Endodermal cell (in vitro differentiated cells): ENCODE data around the gene EMILIN2. TPM values are rescaled to one million over a fixed set of nuclear protein-coding genes. Genes with fewer than 3 reads are reported as not detected.
A peak's percentile ranks its signal among the peaks of the same experiment; 100 is the strongest.

ENCODE experiments used
- DNase-seq: peaks from one replicate; pipeline ENCODE4 v3.0.0-alpha.2; 2017
- H3K27ac ChIP-seq: 2 replicates; pipeline ENCODE4 v1.5.1; 2013; ENCODE audit warnings: mild to moderate bottlenecking, low read depth, low read length, moderate library complexity
- H3K27me3 ChIP-seq: 2 replicates; pipeline ENCODE4 v1.6.1; 2013; ENCODE audit warnings: mild to moderate bottlenecking, low read length, moderate library complexity; ENCODE audit not compliant: insufficient read depth, control insufficient read depth, poor library complexity, severe bottlenecking
- H3K36me3 ChIP-seq: 2 replicates; pipeline ENCODE4 v1.7.0; 2013; ENCODE audit warnings: mild to moderate bottlenecking, low read length, moderate library complexity; ENCODE audit not compliant: control insufficient read depth, insufficient read depth
- H3K4me1 ChIP-seq: one replicate; pipeline ENCODE4 v1.7.0; 2013; ENCODE audit warnings: low read length; ENCODE audit not compliant: control insufficient read depth, insufficient read depth
- H3K4me3 ChIP-seq: 2 replicates; pipeline ENCODE4 v1.5.1; 2013; ENCODE audit warnings: mild to moderate bottlenecking, low read length, moderate library complexity
- H3K9ac ChIP-seq: 2 replicates; pipeline ENCODE4 v1.6.1; 2013; ENCODE audit warnings: mild to moderate bottlenecking, low read length, moderate library complexity; ENCODE audit not compliant: poor library complexity, severe bottlenecking; ENCODE audit errors: extremely low read depth
- H3K9me3 ChIP-seq: 2 replicates; pipeline ENCODE4 v1.6.1; 2013; ENCODE audit warnings: mild to moderate bottlenecking, low read length, moderate library complexity; ENCODE audit not compliant: control insufficient read depth
- H3K27ac Mint-ChIP-seq: 2 replicates; pipeline ENCODE4 v1.8.0; 2020; ENCODE audit warnings: mixed read lengths
- H3K27me3 Mint-ChIP-seq: 2 replicates; pipeline ENCODE4 v1.8.0; 2021; ENCODE audit warnings: mild to moderate bottlenecking, mixed read lengths; ENCODE audit not compliant: insufficient read depth
- H3K36me3 Mint-ChIP-seq: 2 replicates; pipeline ENCODE4 v1.8.0; 2020; ENCODE audit warnings: low read depth, mixed read lengths
- H3K4me1 Mint-ChIP-seq: 2 replicates; pipeline ENCODE4 v1.8.0; 2020; ENCODE audit warnings: mixed read lengths
- H3K4me3 Mint-ChIP-seq: 2 replicates; pipeline ENCODE4 v1.8.0; 2020; ENCODE audit warnings: mild to moderate bottlenecking, moderate library complexity, mixed read lengths
- H3K9me3 Mint-ChIP-seq: 2 replicates; pipeline ENCODE4 v1.8.0; 2020; ENCODE audit warnings: mild to moderate bottlenecking, mixed read lengths
- WGBS, 2 experiments: methylation state at CpG; one replicate each; pipeline versions ENCODE4 v1.1.5 to v1.1.7; 2013; ENCODE audit warnings: missing lambda C conversion rate in 2 of 2, mixed read lengths in 1 of 2; ENCODE audit not compliant: insufficient coverage in 1 of 2, insufficient read length in 1 of 2; 5-methylcytosine and 5-hydroxymethylcytosine counted together
- total RNA-seq, 2 donors: library from RNA; stranded (reverse); fragmentation: NEBNext Ultra II Directional in 1 of 2; extraction: Animal tissue kit (Norgen Biotek cat#: 25700) in 1 of 2; gene quantifications; 2 replicates in 1 of 2; 3 replicates in 1 of 2; pipeline ENCODE4 v1.2.1, GENCODE V29; 2021
- TF ChIP-seq, protein P1 (sequence below): fragments of 200-600 bp; sonication (generic); conservative IDR thresholded peaks from 2 replicates; pipeline ENCODE4 v1.5.0; 2021; ENCODE audit warnings: antibody characterized with exemption, mild to moderate bottlenecking

Gene EMILIN2
- total RNA-seq, 2 donors from 2014 or later: 14.2 to 16.8 TPM

DNA sequence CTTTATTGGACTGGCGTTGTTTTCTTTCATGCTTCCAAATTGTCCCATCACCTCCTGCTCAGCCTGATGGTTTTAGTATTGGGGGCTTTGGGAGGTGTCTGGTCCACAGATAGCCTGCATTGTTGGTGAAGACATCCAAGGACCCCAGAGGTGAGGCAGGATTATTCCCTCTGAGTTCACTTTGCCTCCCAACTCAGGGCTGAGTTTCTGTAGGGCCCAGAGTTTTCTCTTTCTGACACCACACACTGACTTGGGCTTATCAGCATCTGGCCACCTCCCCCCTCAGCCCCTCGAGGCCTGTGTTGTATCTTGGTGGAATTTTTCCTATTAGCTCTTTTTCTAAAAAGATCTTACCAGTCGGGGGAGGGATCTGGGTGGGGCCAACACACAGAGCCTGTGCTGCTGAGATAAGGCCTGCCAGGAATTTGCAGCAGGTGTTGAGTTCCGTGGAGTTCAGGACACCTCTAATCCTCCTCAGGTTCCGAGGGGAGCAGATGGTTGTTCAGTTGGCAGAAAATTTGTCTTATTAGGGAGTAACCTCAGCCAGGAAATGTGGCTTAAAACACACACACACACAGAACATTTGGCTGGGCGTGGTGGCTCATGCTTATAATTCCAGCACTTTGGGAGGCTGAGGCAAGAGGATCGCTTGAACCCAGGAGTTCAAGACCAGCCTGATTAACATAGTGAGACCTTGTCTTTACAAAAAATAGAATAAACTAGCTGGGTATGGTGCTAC lies 7.3 kb downstream of the EMILIN2 start:
- no peaks in the 10 kb centered on the region for H3K9me3 Mint-ChIP-seq
- H3K36me3 ChIP-seq: no peaks in the 10 kb centered on the region
- no peak overlapping the region for H3K27ac Mint-ChIP-seq
- H3K4me3 Mint-ChIP-seq: no peak overlapping the region
- DNase-seq: peak; percentile 66
- no peak overlapping the region for H3K27ac ChIP-seq
- H3K36me3 Mint-ChIP-seq: no peaks in the 10 kb centered on the region
- peaks cover 2% of the 10 kb centered on the region for H3K9me3 ChIP-seq
- H3K4me3 ChIP-seq: no peak overlapping the region
- H3K27me3 Mint-ChIP-seq: peaks cover 26% of the 10 kb centered on the region
- TF ChIP-seq, protein P1, sequence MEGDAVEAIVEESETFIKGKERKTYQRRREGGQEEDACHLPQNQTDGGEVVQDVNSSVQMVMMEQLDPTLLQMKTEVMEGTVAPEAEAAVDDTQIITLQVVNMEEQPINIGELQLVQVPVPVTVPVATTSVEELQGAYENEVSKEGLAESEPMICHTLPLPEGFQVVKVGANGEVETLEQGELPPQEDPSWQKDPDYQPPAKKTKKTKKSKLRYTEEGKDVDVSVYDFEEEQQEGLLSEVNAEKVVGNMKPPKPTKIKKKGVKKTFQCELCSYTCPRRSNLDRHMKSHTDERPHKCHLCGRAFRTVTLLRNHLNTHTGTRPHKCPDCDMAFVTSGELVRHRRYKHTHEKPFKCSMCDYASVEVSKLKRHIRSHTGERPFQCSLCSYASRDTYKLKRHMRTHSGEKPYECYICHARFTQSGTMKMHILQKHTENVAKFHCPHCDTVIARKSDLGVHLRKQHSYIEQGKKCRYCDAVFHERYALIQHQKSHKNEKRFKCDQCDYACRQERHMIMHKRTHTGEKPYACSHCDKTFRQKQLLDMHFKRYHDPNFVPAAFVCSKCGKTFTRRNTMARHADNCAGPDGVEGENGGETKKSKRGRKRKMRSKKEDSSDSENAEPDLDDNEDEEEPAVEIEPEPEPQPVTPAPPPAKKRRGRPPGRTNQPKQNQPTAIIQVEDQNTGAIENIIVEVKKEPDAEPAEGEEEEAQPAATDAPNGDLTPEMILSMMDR: no peak
- H3K27me3 ChIP-seq: no peaks in the 10 kb centered on the region
- H3K4me1 ChIP-seq: peaks cover 8% of the 10 kb centered on the region
- H3K4me1 Mint-ChIP-seq: peaks cover 21% of the 10 kb centered on the region
- H3K9ac ChIP-seq: no peak overlapping the region
- WGBS, 2 experiments: 69 to 100% methylated on average over 2 to 6 of the region's 7 CpGs

DNA sequence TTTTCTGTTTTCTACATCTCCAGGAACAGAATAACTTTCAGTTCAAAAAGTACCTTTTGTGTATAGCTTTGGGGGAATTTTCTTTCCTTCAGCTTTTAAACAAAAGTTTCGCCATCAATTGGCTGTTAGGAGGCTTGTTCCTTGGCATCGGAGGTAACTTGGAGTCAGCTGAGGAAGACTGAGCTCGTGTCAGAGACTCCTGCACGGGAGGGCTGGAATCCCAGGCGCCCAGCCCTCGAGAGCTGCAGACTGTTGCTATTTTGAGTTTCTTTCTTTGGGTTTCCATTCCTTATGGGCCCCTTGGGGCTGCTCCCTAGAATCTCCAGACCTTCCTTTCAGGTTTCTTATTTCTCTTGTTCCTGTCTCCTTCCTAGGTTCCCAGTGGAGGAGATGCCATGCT lies 8.1 kb downstream of the EMILIN2 start:
- Histone ChIP-seq H3K27me3 (no peaks in the 10 kb centered on the region), H3K4me3 (no peak overlapping the region), H3K36me3 (no peaks in the 10 kb centered on the region), H3K9me3 (peaks cover 10% of the 10 kb centered on the region), H3K27ac (no peak overlapping the region), H3K9ac (no peak overlapping the region), H3K4me1 (peaks cover 8% of the 10 kb centered on the region)
- DNase-seq: no peak
- Mint-ChIP-seq H3K27ac (no peak overlapping the region), H3K36me3 (peaks cover 7% of the 10 kb centered on the region), H3K27me3 (peaks cover 20% of the 10 kb centered on the region), H3K4me3 (no peak overlapping the region), H3K4me1 (peaks cover 19% of the 10 kb centered on the region), H3K9me3 (peaks cover 8% of the 10 kb centered on the region)
- 88 to 100% methylated on average over 6 of the region's 6 CpGs for WGBS, 2 experiments
- TF ChIP-seq, protein P1: no peak

DNA sequence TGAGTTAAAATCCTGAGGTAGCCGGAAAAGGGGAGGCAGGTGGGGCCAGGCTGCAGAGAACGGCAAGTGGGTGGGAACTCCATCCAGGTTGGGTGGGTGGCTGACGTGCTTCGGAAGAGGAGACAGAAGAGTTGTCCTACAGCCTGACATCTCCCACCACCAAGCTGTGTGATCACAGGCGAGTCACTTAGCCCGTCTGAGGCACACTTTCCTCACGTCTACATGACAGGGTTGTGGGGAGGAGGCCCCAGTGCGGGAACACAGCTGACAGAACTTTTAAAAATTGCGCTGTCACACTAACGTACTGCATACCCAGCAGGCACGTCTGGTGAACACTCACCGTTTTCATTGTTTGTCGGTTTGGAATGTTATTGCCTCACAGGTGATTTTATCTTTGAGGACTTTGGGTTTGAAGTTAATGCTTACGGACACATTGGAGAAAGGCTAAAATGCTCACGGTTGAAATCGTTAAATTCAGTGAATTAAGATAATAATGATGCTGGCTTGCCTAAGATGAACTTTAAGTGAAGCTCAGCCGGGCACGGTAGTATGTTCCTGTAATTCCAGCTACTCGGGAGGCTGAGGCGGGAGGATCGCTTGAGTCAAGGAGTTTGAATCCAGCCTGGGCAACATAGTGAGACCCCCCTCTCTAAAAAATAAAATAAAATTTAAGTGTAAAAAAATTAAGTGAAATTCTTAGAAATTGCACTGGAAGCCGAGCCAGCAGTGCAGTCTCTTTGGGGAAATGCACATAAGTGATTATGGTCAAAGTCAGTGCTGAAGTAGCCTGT lies 8.9 kb downstream of the EMILIN2 start:
- H3K27me3 ChIP-seq: no peaks in the 10 kb centered on the region
- no peak overlapping the region for H3K4me3 Mint-ChIP-seq
- no peak overlapping the region for H3K27ac Mint-ChIP-seq
- peaks cover 19% of the 10 kb centered on the region for H3K4me1 Mint-ChIP-seq
- H3K27me3 Mint-ChIP-seq: peaks cover 13% of the 10 kb centered on the region
- H3K27ac ChIP-seq: no peak overlapping the region
- WGBS, 2 experiments: 90 to 95% methylated on average over 14 to 22 of the region's 22 CpGs
- H3K9me3 Mint-ChIP-seq: peaks cover 9% of the 10 kb centered on the region
- H3K9ac ChIP-seq: no peak overlapping the region
- H3K4me3 ChIP-seq: no peak overlapping the region
- DNase-seq: no peak
- H3K9me3 ChIP-seq: peaks cover 14% of the 10 kb centered on the region
- peaks cover 8% of the 10 kb centered on the region for H3K36me3 Mint-ChIP-seq
- TF ChIP-seq, protein P1: no peak
- H3K4me1 ChIP-seq: peaks cover 8% of the 10 kb centered on the region
- H3K36me3 ChIP-seq: no peaks in the 10 kb centered on the region
